ENCODE results near the gene BABAM2. TPM values are rescaled to one million over a fixed set of nuclear protein-coding genes. Genes with fewer than 3 reads are reported as not detected.

The BABAM2 gene
- total RNA-seq, 4 donors from 2014 or later: 24.3 to 46.1 (median 44.5) TPM

- DNase-seq (ENCODE audit: low spot score in 2 of 2): no peak
- Histone ChIP-seq H3K36me3 (peaks cover 0 to 12% (median 0%) of the 10 kb centered on the region in 3 donors), H3K9me3 (peaks cover 0 to 9% (median 0%) of the 10 kb centered on the region in 4 donors), H3K4me1 (no peaks in the 10 kb centered on the region), H3K27me3 (no peaks in the 10 kb centered on the region), H3K27ac (no peak overlapping the region), H3K4me3 (no peak overlapping the region)
- WGBS, 2 donors: 88 to 92% methylated on average over 3 of the region's 3 CpGs
- no peak for TF ChIP-seq CTCF (IDR thresholded peaks at IDR 0.05)
- TF ChIP-seq POLR2A (IDR thresholded peaks at IDR 0.05): no peak
- TF ChIP-seq EP300 (IDR thresholded peaks at IDR 0.05): no peak
Measured at GRCh38 chr2:28152585-28153280, 262.2 kb downstream of the BABAM2 start.

DNA sequence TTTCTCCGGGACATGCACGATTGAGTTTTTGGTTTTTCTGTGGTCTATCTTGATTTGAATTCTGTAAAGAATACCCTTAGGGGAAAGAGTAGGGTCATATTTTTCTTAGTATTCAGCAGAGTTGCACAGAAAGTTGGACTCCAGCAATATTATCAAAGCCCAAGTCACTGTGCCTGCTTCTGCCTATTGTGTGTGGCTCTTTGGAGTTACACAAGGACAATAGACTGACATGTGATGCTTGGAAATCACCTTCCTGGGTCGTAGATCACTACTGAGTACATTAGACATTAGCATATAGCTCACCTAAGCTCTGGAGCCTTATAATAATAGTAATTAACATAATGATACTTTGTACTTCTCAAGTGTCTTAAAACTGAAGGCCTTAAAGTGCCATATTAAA lies 263.3 kb downstream of the BABAM2 start:
- H3K36me3 ChIP-seq: peaks cover 0 to 12% (median 0%) of the 10 kb centered on the region in 3 donors
- no peak overlapping the region for H3K27ac ChIP-seq
- WGBS, 2 donors: 87 to 93% methylated on average over 3 of the region's 3 CpGs
- no peak overlapping the region for H3K4me3 ChIP-seq
- no peaks in the 10 kb centered on the region for H3K4me1 ChIP-seq
- DNase-seq (ENCODE audit: low spot score in 2 of 2): no peak
- peaks cover 0 to 9% (median 0%) of the 10 kb centered on the region in 4 donors for H3K9me3 ChIP-seq
- H3K27me3 ChIP-seq: no peaks in the 10 kb centered on the region
- TF ChIP-seq POLR2A (IDR thresholded peaks at IDR 0.05): no peak
- no peak for TF ChIP-seq EP300 (IDR thresholded peaks at IDR 0.05)
- no peak for TF ChIP-seq CTCF (IDR thresholded peaks at IDR 0.05)

DNA sequence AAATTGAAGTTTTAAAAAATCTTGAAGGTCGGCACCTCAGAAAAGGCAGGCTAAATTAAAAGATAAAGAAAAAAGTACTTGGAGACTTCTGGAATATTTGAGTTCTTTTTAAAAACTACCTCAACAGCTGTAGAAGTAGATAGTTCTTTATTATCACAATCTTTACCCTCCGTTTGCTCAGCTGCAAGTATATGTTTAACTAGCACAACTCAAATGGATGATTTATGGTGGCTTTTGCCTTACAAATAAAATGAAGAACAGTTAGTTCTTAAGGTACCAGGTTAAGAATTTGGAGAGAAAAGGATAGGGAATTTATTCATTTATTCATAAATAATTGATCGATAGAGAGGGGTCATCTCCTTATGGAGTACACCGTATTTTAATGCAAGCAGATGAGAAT lies 264.6 kb downstream of the BABAM2 start:
- DNase-seq (ENCODE audit: low spot score in 2 of 2): no peak
- Histone ChIP-seq H3K27me3 (no peaks in the 10 kb centered on the region), H3K4me1 (no peaks in the 10 kb centered on the region), H3K9me3 (peaks cover 0 to 9% (median 0%) of the 10 kb centered on the region in 4 donors), H3K36me3 (peaks cover 0 to 12% (median 0%) of the 10 kb centered on the region in 3 donors), H3K4me3 (no peak overlapping the region), H3K27ac (no peak overlapping the region)
- WGBS, 2 donors: 91 to 94% methylated on average over 4 of the region's 4 CpGs
- no peak for TF ChIP-seq CTCF (IDR thresholded peaks at IDR 0.05)
- TF ChIP-seq POLR2A (IDR thresholded peaks at IDR 0.05): no peak
- no peak for TF ChIP-seq EP300 (IDR thresholded peaks at IDR 0.05)

GRCh38 chr2:28155627-28156026 lies 265.1 kb downstream of the BABAM2 start:
- peaks cover 0 to 9% (median 0%) of the 10 kb centered on the region in 4 donors for H3K9me3 ChIP-seq
- peak in 1 of 5 experiments; percentile 32 for TF ChIP-seq CTCF (IDR thresholded peaks at IDR 0.05)
- TF ChIP-seq POLR2A (IDR thresholded peaks at IDR 0.05): no peak
- H3K36me3 ChIP-seq: peaks cover 0 to 12% (median 0%) of the 10 kb centered on the region in 3 donors
- WGBS, 2 donors: 55 to 58% methylated on average over 1 of the region's 1 CpG
- no peaks in the 10 kb centered on the region for H3K27me3 ChIP-seq
- no peak overlapping the region for H3K27ac ChIP-seq
- no peak overlapping the region for H3K4me3 ChIP-seq
- DNase-seq (ENCODE audit: low spot score in 2 of 2): no peak
- peaks cover 0 to 4% (median under 1%) of the 10 kb centered on the region in 4 donors for H3K4me1 ChIP-seq

DNA sequence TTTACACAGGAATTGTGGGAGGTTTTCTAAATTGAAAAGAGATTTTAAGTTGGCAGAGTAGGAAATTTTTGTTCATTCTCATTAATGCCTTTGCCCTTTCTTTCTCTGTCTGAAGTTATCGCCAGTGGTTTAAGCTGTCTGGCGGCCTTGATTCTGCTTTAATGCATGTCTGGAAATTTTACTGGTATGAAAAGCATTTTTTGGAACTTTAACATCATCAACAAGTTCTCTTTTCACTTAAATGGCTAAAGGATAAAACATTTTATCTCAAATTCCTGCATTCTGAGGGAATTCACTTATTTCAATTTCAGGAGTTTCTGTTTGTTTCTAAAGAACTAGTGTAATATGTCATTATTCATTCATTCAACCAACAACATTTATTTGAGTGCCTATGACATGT lies 268.3 kb downstream of the BABAM2 start:
- Histone ChIP-seq H3K4me1 (peaks cover 0 to 35% (median 11%) of the 10 kb centered on the region in 4 donors), H3K27ac (no peak overlapping the region), H3K36me3 (peaks cover 0 to 10% (median 0%) of the 10 kb centered on the region in 3 donors), H3K27me3 (no peaks in the 10 kb centered on the region), H3K4me3 (no peak overlapping the region), H3K9me3 (peaks cover 0 to 9% (median 0%) of the 10 kb centered on the region in 4 donors)
- TF ChIP-seq POLR2A (IDR thresholded peaks at IDR 0.05): no peak
- TF ChIP-seq CTCF (IDR thresholded peaks at IDR 0.05): no peak
- TF ChIP-seq EP300 (IDR thresholded peaks at IDR 0.05): no peak
- WGBS, 2 donors: 61 to 66% methylated on average over 2 of the region's 2 CpGs
- DNase-seq (ENCODE audit: low spot score in 2 of 2): no peak
